Measurements from ENCODE around the gene CAPS2.

The CAPS2 gene

DNA sequence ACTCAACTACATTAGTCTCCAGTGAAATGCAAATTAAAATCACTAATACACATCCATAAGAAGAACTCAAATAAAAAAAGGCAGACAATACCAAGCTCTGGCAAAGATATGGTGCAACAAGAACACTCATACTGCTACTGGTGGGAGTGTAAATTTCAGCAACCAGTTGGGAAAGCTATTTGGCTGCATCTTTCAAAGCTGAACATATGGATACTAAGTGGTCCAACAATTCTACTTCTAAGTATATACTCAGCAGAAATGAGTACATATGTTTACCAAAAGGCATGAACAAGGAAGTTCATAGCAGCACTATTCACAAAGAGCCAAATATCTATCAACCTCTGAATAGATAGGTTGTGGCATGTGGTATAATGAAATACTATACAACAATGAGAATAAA, 27.3 kb downstream of the CAPS2 start:
- DNase-seq, result no peak

- no peak for DNase-seq
Observed at GRCh38 chr12:75302225-75302624, 27.9 kb downstream of the CAPS2 start.

- DNase-seq, result no peak
Observed at GRCh38 chr12:75294797-75295196, 35.3 kb downstream of the CAPS2 start.

DNA sequence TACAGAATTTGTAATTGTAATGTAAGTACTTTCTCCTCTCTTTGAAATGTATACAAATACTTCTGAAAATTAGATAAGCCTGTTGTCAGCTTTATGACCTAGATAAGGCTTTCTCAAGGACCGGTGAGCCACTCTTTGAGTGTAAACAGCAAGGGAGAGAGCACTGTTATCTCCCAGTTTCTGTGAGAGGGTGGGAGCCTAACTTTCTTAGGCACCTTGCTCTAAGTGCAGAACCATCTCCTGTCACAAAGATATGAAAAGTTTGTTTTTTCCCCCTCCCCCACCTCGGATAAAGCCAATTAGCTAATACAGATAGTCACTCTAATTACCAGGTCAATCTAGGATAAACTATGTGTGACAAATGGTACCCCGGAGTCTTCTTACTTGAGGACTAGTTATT, 35.8 kb downstream of the CAPS2 start:
- DNase-seq, result no peak

DNA sequence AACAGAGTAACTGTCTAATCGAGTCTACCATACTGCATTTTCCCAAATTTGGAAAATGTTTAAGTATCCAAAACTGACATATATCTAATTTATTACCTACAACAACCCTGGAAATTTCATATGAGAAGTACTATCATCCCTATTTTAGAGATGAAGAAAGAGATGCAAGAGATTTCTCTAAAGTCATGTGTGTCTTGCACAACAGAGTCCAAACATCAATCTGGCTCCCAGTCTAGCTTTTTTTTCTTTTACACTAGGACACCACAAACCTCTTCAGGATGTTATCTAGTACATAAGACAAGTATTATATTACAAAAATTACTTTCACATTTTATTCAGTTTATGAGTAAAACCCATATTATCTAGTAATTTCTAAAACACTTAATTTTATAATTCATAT, 39.1 kb downstream of the CAPS2 start:
- DNase-seq, result no peak

- peak in 1 of 2 donors; percentile 6 for DNase-seq
Observed at GRCh38 chr12:75289753-75290152, 40.4 kb downstream of the CAPS2 start.

- no peak for DNase-seq
Observed at GRCh38 chr12:75288860-75289259, 41.3 kb downstream of the CAPS2 start.

DNA sequence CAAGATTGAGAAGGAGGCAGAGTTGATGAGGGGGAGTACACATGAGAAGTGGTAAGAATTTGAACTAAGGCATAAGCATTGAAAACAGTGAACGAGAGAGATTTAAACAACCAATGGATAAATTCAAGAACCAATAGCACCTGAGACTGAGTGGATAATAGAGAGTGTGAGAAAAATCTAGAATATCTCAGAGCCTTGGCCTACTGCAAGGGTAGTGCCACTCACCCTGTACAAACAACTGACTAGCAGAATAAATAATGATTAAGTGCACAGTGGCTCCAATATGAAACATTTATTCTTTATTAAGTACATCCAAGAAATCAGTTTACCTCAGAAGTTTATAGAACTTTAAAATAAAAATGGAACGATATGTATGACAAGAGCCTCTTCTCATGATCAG, 54.4 kb downstream of the CAPS2 start:
- no peak for DNase-seq

DNA sequence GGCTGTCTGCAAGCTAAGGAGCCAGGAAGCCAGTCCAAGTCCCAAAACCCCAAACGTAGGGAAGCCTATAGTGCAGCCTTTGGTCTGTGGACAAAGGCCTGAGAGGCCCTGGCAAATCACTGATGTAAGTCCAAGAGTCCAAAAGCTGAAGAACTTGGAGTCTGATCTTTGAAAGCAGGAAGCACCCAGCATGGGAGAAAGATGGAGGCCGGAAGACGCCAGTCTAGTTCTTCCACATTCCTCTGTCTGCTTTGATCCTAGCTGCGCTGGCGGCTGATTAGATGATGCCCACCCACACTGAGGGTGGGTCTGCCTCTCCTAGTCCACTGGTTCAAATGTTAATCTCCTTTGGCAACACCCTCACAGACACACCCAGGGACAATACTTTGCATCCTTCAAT, 58.5 kb downstream of the CAPS2 start:
- no peak for DNase-seq

DNA sequence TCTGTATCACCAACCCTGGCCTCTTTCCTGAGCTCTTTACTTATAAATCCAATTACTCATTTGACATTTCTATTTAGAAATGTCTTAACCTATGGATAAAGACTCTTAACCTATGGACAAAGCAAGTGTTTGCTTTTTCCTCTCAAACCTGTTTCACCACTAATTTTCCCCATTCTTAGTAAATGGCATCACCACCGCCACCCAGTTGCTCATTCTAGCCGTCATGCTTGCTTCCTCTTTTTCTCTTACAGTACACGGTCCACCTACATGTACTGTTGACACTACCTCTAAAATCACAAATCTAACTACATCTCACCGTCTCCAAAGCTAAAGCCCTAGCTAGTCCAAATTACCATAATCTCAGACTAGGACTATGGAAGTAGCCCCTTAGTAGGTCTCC, 60.0 kb downstream of the CAPS2 start:
- DNase-seq, result no peak

DNA sequence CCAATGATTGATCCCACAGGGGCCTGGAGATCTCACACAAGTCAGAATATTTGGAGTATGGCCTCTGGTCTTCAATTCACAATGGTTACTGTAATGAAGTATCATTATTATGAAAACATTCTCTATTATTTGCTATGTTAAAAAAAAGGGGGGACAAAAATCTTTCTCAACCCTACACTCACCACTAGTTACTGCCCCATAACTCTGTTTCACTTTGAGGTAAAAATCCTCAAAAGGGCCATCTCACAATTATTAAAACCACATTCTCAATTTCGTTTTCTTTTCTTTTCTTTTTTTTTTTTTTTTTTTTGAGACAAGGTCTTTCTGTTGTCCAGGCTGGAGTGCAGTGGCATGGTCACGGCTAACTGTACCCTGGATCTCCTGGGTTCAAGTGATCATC, 60.9 kb downstream of the CAPS2 start:
- no peak for DNase-seq

GRCh38 chr12:75260316-75260715, 69.8 kb downstream of the CAPS2 start:
- DNase-seq, result peak in 1 of 2 donors; percentile 1

GRCh38 chr12:75259143-75259542, 71.0 kb downstream of the CAPS2 start:
- no peak for DNase-seq

GRCh38 chr12:75257510-75257909, 72.6 kb downstream of the CAPS2 start:
- peak in 1 of 2 donors; percentile 22 for DNase-seq

GRCh38 chr12:75245108-75245507, 85.0 kb downstream of the CAPS2 start:
- no peak for DNase-seq

GRCh38 chr12:75239987-75240386, 90.1 kb downstream of the CAPS2 start:
- no peak for DNase-seq

- DNase-seq, result no peak
Observed at GRCh38 chr12:75236206-75236605, 93.9 kb downstream of the CAPS2 start.

- DNase-seq, result no peak
Observed at GRCh38 chr12:75227132-75227531, 103.0 kb downstream of the CAPS2 start.

All from CD4-positive, alpha-beta T cell treated with Interleukin-4 for 1 hour (primary cell).